GM21786 (cell line): Measurements from ENCODE around the gene GH1.
"Not testable (repeated sequence)": the region's sequence is repeated elsewhere in the genome, so short reads cannot be mapped to it uniquely, and the experiment has no call there.

Experiments
- ATAC-seq: cut with Tn5 transposase; IDR thresholded peaks from one replicate; pipeline ENCODE4 v1.9.1; 2021; ENCODE audit not compliant: unreplicated experiment

Gene GH1

GRCh38 chr17:63869491-63870291 lies 48.9 kb downstream of the GH1 start:
- ATAC-seq, result not testable (repeated sequence)
